Hematopoietic multipotent progenitor cell treated with erythropoietin and hydrocortisone succinate and interleukin-3 and kit ligand, for 17 days (in vitro differentiated cells): Measurements from ENCODE around the gene ESAM.
A peak's percentile ranks its signal among the peaks of the same experiment; 100 is the strongest.

Experiments used
- DNase-seq: peaks from one replicate; pipeline ENCODE4 v3.0.0-alpha.2; 2015; ENCODE audit warnings: low spot score

ESAM gene

GRCh38 chr11:124752471-124753102 is 9.5 kb downstream of the ESAM start:
- no peak for DNase-seq

- DNase-seq = no peak
Observed at GRCh38 chr11:124751741-124752470, 10.2 kb downstream of the ESAM start, which contains the start of gene VSIG2. Gene VSIG2 (minus strand): TSS chr11:124752255. CDS start chr11:124752137, 118 bp downstream.

- DNase-seq = no peak
Observed at GRCh38 chr11:124751391-124751740, 10.7 kb downstream of the ESAM start.

- DNase-seq = no peak
Observed at GRCh38 chr11:124749912-124750311, 12.2 kb downstream of the ESAM start.

- no peak for DNase-seq
Observed at GRCh38 chr11:124748481-124749343, 13.4 kb downstream of the ESAM start.

- no peak for DNase-seq
Observed at GRCh38 chr11:124748100-124748418, 14.0 kb downstream of the ESAM start.

- no peak for DNase-seq
Observed at GRCh38 chr11:124747406-124748099, 14.5 kb downstream of the ESAM start.

- DNase-seq = peak; percentile 75
Observed at GRCh38 chr11:124746621-124747243, 15.4 kb downstream of the ESAM start.

- no peak for DNase-seq
Observed at GRCh38 chr11:124745835-124746620, 16.1 kb downstream of the ESAM start.

- no peak for DNase-seq
Observed at GRCh38 chr11:124745270-124745834, 16.7 kb downstream of the ESAM start.

- DNase-seq = no peak
Observed at GRCh38 chr11:124743050-124743449, 19.0 kb downstream of the ESAM start.

- no peak for DNase-seq
Observed at GRCh38 chr11:124742555-124742954, 19.5 kb downstream of the ESAM start.

GRCh38 chr11:124740277-124740882 is 21.7 kb downstream of the ESAM start:
- DNase-seq = no peak

GRCh38 chr11:124739479-124740276 is 22.4 kb downstream of the ESAM start, which contains the start of gene NRGN:
Gene NRGN (plus strand): TSS chr11:124739942. CDS start chr11:124740085, 143 bp downstream.
- DNase-seq = peak; percentile 43

- DNase-seq = no peak
Observed at GRCh38 chr11:124738713-124739478, 23.2 kb downstream of the ESAM start.

GRCh38 chr11:124737638-124738305 is 24.3 kb downstream of the ESAM start:
- DNase-seq = no peak

GRCh38 chr11:124736736-124737135 is 25.4 kb downstream of the ESAM start:
- no peak for DNase-seq

GRCh38 chr11:124732230-124732629 is 29.9 kb downstream of the ESAM start:
- DNase-seq = no peak
